Renal pelvis (tissue), 12 donors: ENCODE results near the gene HYCC1. TPM values are rescaled to one million over a fixed set of nuclear protein-coding genes. Genes with fewer than 3 reads are reported as not detected.
"Not testable (repeated sequence)": the region's sequence is repeated elsewhere in the genome, so short reads cannot be mapped to it uniquely, and the experiment has no call there.

Experiments
- DNase-seq: peaks from one replicate; pipeline ENCODE4 v3.0.0-alpha.2; 2013
- long read RNA-seq, 16 experiments: transcript quantifications; one replicate each; lab custom pipeline, GENCODE V29; 2026
- polyA plus RNA-seq, 3 donors: library from polyadenylated mRNA; unstranded; fragments of 120-200 nt; gene quantifications; one replicate each; pipeline ENCODE4 v1.2.1, GENCODE V29; 2013; ENCODE audit not compliant: insufficient read length in 3 of 3

Gene HYCC1
- 10 to 100 TPM; 18.3 to 20.6 (median 20.1) TPM for polyA plus RNA-seq
- long read RNA-seq, donor 1, transcript FAM126A-201 (4 exons, 616 nt) = major isoform, 5 of 8 reads
- long read RNA-seq, donor 1, partial matches to known transcripts = 0 of 8 reads
- long read RNA-seq, donor 1, other reads (novel, unspliced or antisense) = 0 of 8 reads
- long read RNA-seq, donor 2, transcript FAM126A-201 (4 exons, 616 nt) = major isoform, 5 of 13 reads
- long read RNA-seq, donor 2, partial matches to known transcripts = 6 of 13 reads
- long read RNA-seq, donor 2, other reads (novel, unspliced or antisense) = 0 of 13 reads
- long read RNA-seq, donor 3, partial matches to known transcripts = 0 of 6 reads
- long read RNA-seq, donor 3, other reads (novel, unspliced or antisense) = 0 of 6 reads
- long read RNA-seq, donor 4, full-length matches to known transcripts = 7 of 7 reads
- long read RNA-seq, donor 4, partial matches to known transcripts = 0 of 7 reads
- long read RNA-seq, donor 4, other reads (novel, unspliced or antisense) = 0 of 7 reads
- long read RNA-seq, donor 5, transcript FAM126A-201 (4 exons, 616 nt) = major isoform, 5 of 5 reads
- long read RNA-seq, donor 5, partial matches to known transcripts = 0 of 5 reads
- long read RNA-seq, donor 5, other reads (novel, unspliced or antisense) = 0 of 5 reads
- long read RNA-seq, donor 6, transcript FAM126A-202 (12 exons, 3,130 nt) = major isoform, 5 of 9 reads
- long read RNA-seq, donor 6, partial matches to known transcripts = 0 of 9 reads
- long read RNA-seq, donor 6, other reads (novel, unspliced or antisense) = 0 of 9 reads
- long read RNA-seq, donor 7, transcript FAM126A-201 (4 exons, 616 nt) = major isoform, 8 of 8 reads
- long read RNA-seq, donor 7, partial matches to known transcripts = 0 of 8 reads
- long read RNA-seq, donor 7, other reads (novel, unspliced or antisense) = 0 of 8 reads
- long read RNA-seq, donor 8, partial matches to known transcripts = 0 of 7 reads
- long read RNA-seq, donor 8, other reads (novel, unspliced or antisense) = 0 of 7 reads
- long read RNA-seq, donor 9, partial matches to known transcripts = 5 of 13 reads
- long read RNA-seq, donor 9, other reads (novel, unspliced or antisense) = 0 of 13 reads
- long read RNA-seq, donor 10, transcript FAM126A-201 (4 exons, 616 nt) = major isoform, 7 of 12 reads
- long read RNA-seq, donor 10, transcript FAM126A-202 (12 exons, 3,130 nt) = minor isoform, 5 of 12 reads
- long read RNA-seq, donor 10, partial matches to known transcripts = 0 of 12 reads
- long read RNA-seq, donor 10, other reads (novel, unspliced or antisense) = 0 of 12 reads
- long read RNA-seq, donor 11, partial matches to known transcripts = 0 of 4 reads
- long read RNA-seq, donor 11, other reads (novel, unspliced or antisense) = 0 of 4 reads
- long read RNA-seq, donor 12, transcript FAM126A-202 (12 exons, 3,130 nt) = major isoform, 6 of 9 reads
- long read RNA-seq, donor 12, partial matches to known transcripts = 0 of 9 reads
- long read RNA-seq, donor 12, other reads (novel, unspliced or antisense) = 0 of 9 reads
- long read RNA-seq, donor 13, transcript FAM126A-201 (4 exons, 616 nt) = major isoform, 7 of 7 reads
- long read RNA-seq, donor 13, partial matches to known transcripts = 0 of 7 reads
- long read RNA-seq, donor 13, other reads (novel, unspliced or antisense) = 0 of 7 reads
- long read RNA-seq, donor 14, transcript FAM126A-201 (4 exons, 616 nt) = major isoform, 9 of 13 reads
- long read RNA-seq, donor 14, partial matches to known transcripts = 0 of 13 reads
- long read RNA-seq, donor 14, other reads (novel, unspliced or antisense) = 0 of 13 reads
- long read RNA-seq, donor 15, transcript FAM126A-201 (4 exons, 616 nt) = major isoform, 5 of 8 reads
- long read RNA-seq, donor 15, partial matches to known transcripts = 0 of 8 reads
- long read RNA-seq, donor 15, other reads (novel, unspliced or antisense) = 0 of 8 reads
- long read RNA-seq, donor 16, transcript FAM126A-201 (4 exons, 616 nt) = major isoform, 11 of 12 reads
- long read RNA-seq, donor 16, partial matches to known transcripts = 0 of 12 reads
- long read RNA-seq, donor 16, other reads (novel, unspliced or antisense) = 0 of 12 reads

- DNase-seq = peak; percentile 98
Measured at GRCh38 chr7:23013715-23014649, at the start of gene HYCC1. TSS of gene HYCC1 (minus strand) at chr7:23014130. CDS start at chr7:22991111, 23,019 bp downstream.

- DNase-seq = no peak
Measured at GRCh38 chr7:23062452-23062851, 48.5 kb upstream of the HYCC1 start.

GRCh38 chr7:23061327-23061726, 47.4 kb upstream of the HYCC1 start:
- DNase-seq = no peak

GRCh38 chr7:23058408-23059096, 44.6 kb upstream of the HYCC1 start:
- DNase-seq = no peak

- DNase-seq = peak; percentile 36
Measured at GRCh38 chr7:23055582-23056178, 41.8 kb upstream of the HYCC1 start.

- not testable (repeated sequence) for DNase-seq
Measured at GRCh38 chr7:23051124-23051485, 37.2 kb upstream of the HYCC1 start.

GRCh38 chr7:23046336-23046735, 32.4 kb upstream of the HYCC1 start:
- not testable (repeated sequence) for DNase-seq

GRCh38 chr7:23045086-23045485, 31.2 kb upstream of the HYCC1 start:
- DNase-seq = not testable (repeated sequence)

- no peak for DNase-seq
Measured at GRCh38 chr7:23044581-23044980, 30.7 kb upstream of the HYCC1 start.

- DNase-seq = no peak
Measured at GRCh38 chr7:23043441-23043840, 29.5 kb upstream of the HYCC1 start.

- not testable (repeated sequence) for DNase-seq
Measured at GRCh38 chr7:23039674-23040073, 25.7 kb upstream of the HYCC1 start.

- DNase-seq = not testable (repeated sequence)
Measured at GRCh38 chr7:23035542-23036371, 21.8 kb upstream of the HYCC1 start.

GRCh38 chr7:23027261-23027660, 13.3 kb upstream of the HYCC1 start:
- DNase-seq = no peak

- no peak for DNase-seq
Measured at GRCh38 chr7:23026164-23026563, 12.2 kb upstream of the HYCC1 start.

- no peak for DNase-seq
Measured at GRCh38 chr7:23024454-23024853, 10.5 kb upstream of the HYCC1 start.

GRCh38 chr7:23022851-23023250, 8.9 kb upstream of the HYCC1 start:
- peak; percentile 9 for DNase-seq

- peak; percentile 56 for DNase-seq
Measured at GRCh38 chr7:23022258-23022769, 8.4 kb upstream of the HYCC1 start.
